Activated T-helper 9 cell treated with anti-CD3 and anti-CD28 coated beads, Interleukin-2, amount 50 U/mL, for 16 hours (primary cell): ENCODE results near the gene FAM170B.

Experiments
- DNase-seq: peaks from one replicate; pipeline ENCODE4 v3.0.0-alpha.2; 2020; ENCODE audit warnings: low read depth

FAM170B gene

GRCh38 chr10:49105076-49105475, 28.7 kb downstream of the FAM170B start:
- DNase-seq: no peak

- DNase-seq: no peak
Measured at GRCh38 chr10:49104323-49104722, 29.5 kb downstream of the FAM170B start.

GRCh38 chr10:49103761-49104160, 30.1 kb downstream of the FAM170B start:
- DNase-seq: no peak

- no peak for DNase-seq
Measured at GRCh38 chr10:49099046-49099445, 34.8 kb downstream of the FAM170B start.

GRCh38 chr10:49096890-49097445, 36.9 kb downstream of the FAM170B start:
- no peak for DNase-seq

GRCh38 chr10:49094646-49095045, 39.2 kb downstream of the FAM170B start:
- DNase-seq: no peak

- DNase-seq: no peak
Measured at GRCh38 chr10:49093922-49094321, 39.9 kb downstream of the FAM170B start.

- DNase-seq: no peak
Measured at GRCh38 chr10:49092477-49092876, 41.3 kb downstream of the FAM170B start.

GRCh38 chr10:49091450-49092210, 42.2 kb downstream of the FAM170B start:
- no peak for DNase-seq

GRCh38 chr10:49090696-49091380, 43.0 kb downstream of the FAM170B start:
- DNase-seq: no peak

- DNase-seq: no peak
Measured at GRCh38 chr10:49090189-49090575, 43.6 kb downstream of the FAM170B start.

- DNase-seq: no peak
Measured at GRCh38 chr10:49089557-49090188, 44.1 kb downstream of the FAM170B start.

- no peak for DNase-seq
Measured at GRCh38 chr10:49089152-49089551, 44.7 kb downstream of the FAM170B start.

- no peak for DNase-seq
Measured at GRCh38 chr10:49086889-49087288, 46.9 kb downstream of the FAM170B start.

GRCh38 chr10:49083261-49083660, 50.6 kb downstream of the FAM170B start:
- DNase-seq: no peak

GRCh38 chr10:49082766-49083165, 51.1 kb downstream of the FAM170B start:
- DNase-seq: no peak

- DNase-seq: no peak
Measured at GRCh38 chr10:49081547-49082275, 52.1 kb downstream of the FAM170B start.
